Measurements from ENCODE around the gene MYO1E. TPM values are rescaled to one million over a fixed set of nuclear protein-coding genes. Genes with fewer than 3 reads are reported as not detected.

MYO1E gene
- total RNA-seq, 2 donors from 2014 or later: 47.8 to 65.6 TPM

GRCh38 chr15:59278120-59278519, 94.6 kb downstream of the MYO1E start:
- 80 to 97% methylated on average over 3 of the region's 3 CpGs for WGBS, 2 experiments (ENCODE audit: insufficient coverage in 1 of 2, insufficient read length in 1 of 2)

GRCh38 chr15:59276225-59277178, 96.2 kb downstream of the MYO1E start:
- no peak for DNase-seq
- no peaks in the 10 kb centered on the region for H3K36me3 Mint-ChIP-seq (ENCODE audit: low read depth)
- H3K9me3 ChIP-seq (ENCODE audit: control insufficient read depth, low read length): no peaks in the 10 kb centered on the region
- no peaks in the 10 kb centered on the region for H3K36me3 ChIP-seq (ENCODE audit: control insufficient read depth, insufficient read depth, low read length)
- peaks cover 45% of the 10 kb centered on the region for H3K4me1 Mint-ChIP-seq
- H3K27ac Mint-ChIP-seq: peak overlapping the region; percentile 1
- H3K4me1 ChIP-seq (ENCODE audit: control insufficient read depth, insufficient read depth, low read length): peaks cover 15% of the 10 kb centered on the region
- no peaks in the 10 kb centered on the region for H3K9me3 Mint-ChIP-seq
- H3K4me3 Mint-ChIP-seq: no peak overlapping the region
- H3K27me3 Mint-ChIP-seq (ENCODE audit: insufficient read depth): no peaks in the 10 kb centered on the region
- H3K27me3 ChIP-seq (ENCODE audit: control insufficient read depth, insufficient read depth, low read length, poor library complexity, severe bottlenecking): no peaks in the 10 kb centered on the region
- no peak overlapping the region for H3K9ac ChIP-seq (ENCODE audit: extremely low read depth, low read length, poor library complexity, severe bottlenecking)
- 91 to 96% methylated on average over 8 to 11 of the region's 15 CpGs for WGBS, 2 experiments (ENCODE audit: insufficient coverage in 1 of 2, insufficient read length in 1 of 2)
- TF ChIP-seq, protein P1, sequence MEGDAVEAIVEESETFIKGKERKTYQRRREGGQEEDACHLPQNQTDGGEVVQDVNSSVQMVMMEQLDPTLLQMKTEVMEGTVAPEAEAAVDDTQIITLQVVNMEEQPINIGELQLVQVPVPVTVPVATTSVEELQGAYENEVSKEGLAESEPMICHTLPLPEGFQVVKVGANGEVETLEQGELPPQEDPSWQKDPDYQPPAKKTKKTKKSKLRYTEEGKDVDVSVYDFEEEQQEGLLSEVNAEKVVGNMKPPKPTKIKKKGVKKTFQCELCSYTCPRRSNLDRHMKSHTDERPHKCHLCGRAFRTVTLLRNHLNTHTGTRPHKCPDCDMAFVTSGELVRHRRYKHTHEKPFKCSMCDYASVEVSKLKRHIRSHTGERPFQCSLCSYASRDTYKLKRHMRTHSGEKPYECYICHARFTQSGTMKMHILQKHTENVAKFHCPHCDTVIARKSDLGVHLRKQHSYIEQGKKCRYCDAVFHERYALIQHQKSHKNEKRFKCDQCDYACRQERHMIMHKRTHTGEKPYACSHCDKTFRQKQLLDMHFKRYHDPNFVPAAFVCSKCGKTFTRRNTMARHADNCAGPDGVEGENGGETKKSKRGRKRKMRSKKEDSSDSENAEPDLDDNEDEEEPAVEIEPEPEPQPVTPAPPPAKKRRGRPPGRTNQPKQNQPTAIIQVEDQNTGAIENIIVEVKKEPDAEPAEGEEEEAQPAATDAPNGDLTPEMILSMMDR (conservative IDR thresholded peaks at IDR 0.05): no peak
- no peak overlapping the region for H3K4me3 ChIP-seq (ENCODE audit: low read length)
- no peak overlapping the region for H3K27ac ChIP-seq (ENCODE audit: low read depth, low read length)

More at GRCh38 chr15:59278120-59278519, 94.6 kb downstream of the MYO1E start:
- no peaks in the 10 kb centered on the region for H3K9me3 ChIP-seq (ENCODE audit: control insufficient read depth, low read length)
- Mint-ChIP-seq H3K27ac (peak overlapping the region; percentile 50), H3K27me3 (ENCODE audit: insufficient read depth) (no peaks in the 10 kb centered on the region), H3K36me3 (ENCODE audit: low read depth) (no peaks in the 10 kb centered on the region), H3K9me3 (peaks cover 2% of the 10 kb centered on the region), H3K4me1 (peaks cover 44% of the 10 kb centered on the region), H3K4me3 (no peak overlapping the region)
- no peak overlapping the region for H3K9ac ChIP-seq (ENCODE audit: extremely low read depth, low read length, poor library complexity, severe bottlenecking)
- H3K27ac ChIP-seq (ENCODE audit: low read depth, low read length): no peak overlapping the region
- peaks cover 15% of the 10 kb centered on the region for H3K4me1 ChIP-seq (ENCODE audit: control insufficient read depth, insufficient read depth, low read length)
- peak overlapping the region; percentile 9 for H3K4me3 ChIP-seq (ENCODE audit: low read length)
- H3K27me3 ChIP-seq (ENCODE audit: control insufficient read depth, insufficient read depth, low read length, poor library complexity, severe bottlenecking): no peaks in the 10 kb centered on the region
- DNase-seq: no peak
- no peaks in the 10 kb centered on the region for H3K36me3 ChIP-seq (ENCODE audit: control insufficient read depth, insufficient read depth, low read length)
- TF ChIP-seq, protein P1 (conservative IDR thresholded peaks at IDR 0.05): no peak

DNA sequence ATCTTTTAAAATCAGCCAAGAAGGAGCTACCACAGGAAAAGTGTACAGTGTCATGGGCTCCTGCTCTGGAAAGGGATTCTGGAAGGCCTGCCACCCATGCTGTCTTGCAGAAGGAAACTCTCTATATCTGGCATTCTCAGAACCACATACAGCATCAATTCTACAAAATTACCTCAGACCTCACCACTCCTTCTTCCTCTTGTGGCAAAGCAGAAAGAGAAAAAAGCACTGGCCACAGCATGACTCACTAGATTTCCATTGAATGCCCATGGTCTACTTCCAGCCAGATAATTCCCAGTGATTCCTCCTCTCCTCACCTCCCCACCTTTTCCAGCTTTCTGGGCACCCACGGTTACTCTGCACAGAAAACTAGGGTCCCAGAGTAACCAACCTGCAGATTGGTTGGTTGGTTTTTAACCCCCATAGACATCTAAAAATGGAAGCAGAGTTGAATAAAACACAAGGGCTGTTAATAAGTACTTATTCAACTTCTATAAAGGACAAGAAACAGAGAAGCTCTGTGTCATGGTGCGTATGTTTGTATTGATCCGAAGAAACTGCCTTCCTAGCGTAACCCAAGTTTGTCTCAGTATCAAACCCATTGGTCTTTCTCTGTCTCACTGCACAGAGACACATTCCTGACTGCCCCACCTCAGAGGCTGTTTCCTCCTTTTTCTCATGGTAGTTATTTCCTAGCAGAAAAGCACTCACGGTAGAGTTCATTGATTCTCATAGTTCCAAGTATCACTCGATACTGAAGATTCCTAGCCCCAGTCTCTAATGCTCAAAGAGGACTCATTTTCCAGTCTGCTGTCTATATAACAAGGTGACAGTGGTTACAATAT, 98.3 kb downstream of the MYO1E start:
- no peak overlapping the region for H3K27ac ChIP-seq (ENCODE audit: low read depth, low read length)

More for the DNA sequence above, 98.3 kb downstream of the MYO1E start:
- H3K27me3 ChIP-seq (ENCODE audit: control insufficient read depth, insufficient read depth, low read length, poor library complexity, severe bottlenecking): no peaks in the 10 kb centered on the region
- peaks cover 6% of the 10 kb centered on the region for H3K36me3 Mint-ChIP-seq (ENCODE audit: low read depth)
- H3K9me3 Mint-ChIP-seq: no peaks in the 10 kb centered on the region
- H3K9me3 ChIP-seq (ENCODE audit: control insufficient read depth, low read length): no peaks in the 10 kb centered on the region
- no peak overlapping the region for H3K9ac ChIP-seq (ENCODE audit: extremely low read depth, low read length, poor library complexity, severe bottlenecking)
- no peak overlapping the region for H3K4me3 ChIP-seq (ENCODE audit: low read length)
- 92 to 93% methylated on average over 5 to 6 of the region's 6 CpGs for WGBS, 2 experiments (ENCODE audit: insufficient coverage in 1 of 2, insufficient read length in 1 of 2)
- H3K36me3 ChIP-seq (ENCODE audit: control insufficient read depth, insufficient read depth, low read length): no peaks in the 10 kb centered on the region
- H3K27ac Mint-ChIP-seq: no peak overlapping the region
- TF ChIP-seq, protein P1 (conservative IDR thresholded peaks at IDR 0.05): no peak
- H3K4me1 Mint-ChIP-seq: peaks cover 50% of the 10 kb centered on the region
- DNase-seq: no peak
- H3K27me3 Mint-ChIP-seq (ENCODE audit: insufficient read depth): no peaks in the 10 kb centered on the region
- no peak overlapping the region for H3K4me3 Mint-ChIP-seq
- peaks cover 15% of the 10 kb centered on the region for H3K4me1 ChIP-seq (ENCODE audit: control insufficient read depth, insufficient read depth, low read length)
